Common myeloid progenitor, CD34-positive (primary cell): ENCODE data around the gene CDH4.

Experiments
- CTCF ChIA-PET: fragments of 350-600 bp; sonication (Branson Sonifier 250); formaldehyde crosslinking; loops from one replicate; lab custom pipeline; 2021; ENCODE audit warnings: antibody characterized with exemption; lab: Charles Lee
- POLR2A ChIA-PET: fragments of 350-600 bp; sonication (Branson Sonifier 250); formaldehyde crosslinking; loops from one replicate; lab custom pipeline; 2021; ENCODE audit warnings: antibody characterized with exemption; lab: Charles Lee
- DNase-seq, 3 donors: peaks; one replicate each; pipeline versions ENCODE4 v3.0.0 to v3.0.0-alpha.2; 2013
- H3K27ac ChIP-seq, 2 experiments: 1 replicate in 1 of 2; 2 replicates in 1 of 2; pipeline ENCODE4 v1.7.0; 2013; ENCODE audit warnings: inconsistent platforms in 2 of 2, low read length in 2 of 2, mild to moderate bottlenecking in 2 of 2, low read depth in 1 of 2, moderate library complexity in 1 of 2; ENCODE audit not compliant: severe bottlenecking in 2 of 2, insufficient read depth in 1 of 2, poor library complexity in 1 of 2
- H3K27me3 ChIP-seq, 5 experiments: replicated peaks in 2 of 5; 1 replicate in 3 of 5; 2 replicates in 2 of 5; pipeline versions ENCODE4 v1.6.1 to v1.7.0; 2013; ENCODE audit warnings: low read length in 4 of 5, mild to moderate bottlenecking in 2 of 5, moderate library complexity in 2 of 5, inconsistent platforms in 1 of 5; ENCODE audit not compliant: insufficient read depth in 5 of 5, control insufficient read depth in 4 of 5
- H3K36me3 ChIP-seq, 4 experiments: 1 replicate in 2 of 4; 2 replicates in 2 of 4; pipeline versions ENCODE4 v1.6.1 to v1.7.0; 2013; ENCODE audit warnings: low read length in 3 of 4, control low read depth in 1 of 4, mild to moderate bottlenecking in 1 of 4; ENCODE audit not compliant: control insufficient read depth in 4 of 4, insufficient read depth in 4 of 4
- H3K4me1 ChIP-seq, 4 experiments: 1 replicate in 3 of 4; 2 replicates in 1 of 4; pipeline versions ENCODE4 v1.6.1 to v1.7.1; 2013; ENCODE audit warnings: low read length in 3 of 4, mild to moderate bottlenecking in 3 of 4, control low read depth in 1 of 4, inconsistent platforms in 1 of 4, moderate library complexity in 1 of 4; ENCODE audit not compliant: control insufficient read depth in 4 of 4, insufficient read depth in 4 of 4; ENCODE audit errors: control extremely low read depth in 1 of 4
- H3K4me3 ChIP-seq, 7 experiments: 1 replicate in 4 of 7; 2 replicates in 3 of 7; pipeline versions ENCODE4 v1.5.1 to v1.7.0; 2013; ENCODE audit warnings: mild to moderate bottlenecking in 7 of 7, low read length in 6 of 7, moderate library complexity in 6 of 7, inconsistent platforms in 2 of 7, low read depth in 2 of 7, control low read depth in 1 of 7; ENCODE audit not compliant: insufficient read depth in 4 of 7, control insufficient read depth in 1 of 7; ENCODE audit errors: extremely low read depth in 1 of 7
- H3K9me3 ChIP-seq, 5 experiments: 1 replicate in 4 of 5; 2 replicates in 1 of 5; pipeline versions ENCODE4 v1.6.1 to v1.7.1; 2013; ENCODE audit warnings: low read length in 4 of 5, mild to moderate bottlenecking in 2 of 5, inconsistent platforms in 1 of 5, low read depth in 1 of 5, moderate library complexity in 1 of 5; ENCODE audit not compliant: control insufficient read depth in 4 of 5, insufficient read depth in 2 of 5; ENCODE audit errors: control extremely low read depth in 1 of 5
- WGBS: methylation state at CpG from one replicate; pipeline ENCODE4 v1.1.5; 2013; ENCODE audit not compliant: insufficient coverage; 5-methylcytosine and 5-hydroxymethylcytosine counted together

The CDH4 gene

GRCh38 chr20:61762167-61762710, 510.2 kb downstream of the CDH4 start:
- no peak overlapping the region for H3K4me3 ChIP-seq
- peaks cover 0 to 9% (median 0%) of the 10 kb centered on the region in 5 experiments for H3K9me3 ChIP-seq
- ChIA-PET CTCF (interaction anchor here (1.3 kb wide), 1 partner anchor 8 kb away, joined by 3 read pairs; no protein-coding TSS in a partner anchor), POLR2A (no interaction called here)
- no peaks in the 10 kb centered on the region for H3K27me3 ChIP-seq
- no peak overlapping the region for H3K27ac ChIP-seq
- WGBS, result 95% methylated on average over 7 of the region's 7 CpGs
- no peaks in the 10 kb centered on the region for H3K4me1 ChIP-seq
- no peaks in the 10 kb centered on the region for H3K36me3 ChIP-seq
- DNase-seq, result no peak

- DNase-seq, result no peak
- no peaks in the 10 kb centered on the region for H3K27me3 ChIP-seq
- H3K36me3 ChIP-seq, result no peaks in the 10 kb centered on the region
- H3K27ac ChIP-seq, result no peak overlapping the region
- CTCF ChIA-PET, result interaction anchor here (1.3 kb wide), 1 partner anchor 9 kb away, joined by 3 read pairs; no protein-coding TSS in a partner anchor
- H3K4me1 ChIP-seq, result no peaks in the 10 kb centered on the region
- no peak overlapping the region for H3K4me3 ChIP-seq
- peaks cover 0 to 4% (median 0%) of the 10 kb centered on the region in 5 experiments for H3K9me3 ChIP-seq
- WGBS, result 95% methylated on average over 19 of the region's 20 CpGs
- POLR2A ChIA-PET, result no interaction called here
Observed at GRCh38 chr20:61762886-61763739, 511.1 kb downstream of the CDH4 start.

GRCh38 chr20:61763740-61764400, 511.8 kb downstream of the CDH4 start:
- 87% methylated on average over 7 of the region's 18 CpGs for WGBS
- no peak for DNase-seq
- Histone ChIP-seq H3K4me1 (no peaks in the 10 kb centered on the region), H3K27ac (no peak overlapping the region), H3K4me3 (no peak overlapping the region), H3K9me3 (peaks cover 0 to 4% (median 0%) of the 10 kb centered on the region in 5 experiments), H3K27me3 (peaks cover 0 to 1% (median 0%) of the 10 kb centered on the region in 5 experiments), H3K36me3 (no peaks in the 10 kb centered on the region)
- CTCF ChIA-PET, result no interaction called here
- POLR2A ChIA-PET, result no interaction called here

DNA sequence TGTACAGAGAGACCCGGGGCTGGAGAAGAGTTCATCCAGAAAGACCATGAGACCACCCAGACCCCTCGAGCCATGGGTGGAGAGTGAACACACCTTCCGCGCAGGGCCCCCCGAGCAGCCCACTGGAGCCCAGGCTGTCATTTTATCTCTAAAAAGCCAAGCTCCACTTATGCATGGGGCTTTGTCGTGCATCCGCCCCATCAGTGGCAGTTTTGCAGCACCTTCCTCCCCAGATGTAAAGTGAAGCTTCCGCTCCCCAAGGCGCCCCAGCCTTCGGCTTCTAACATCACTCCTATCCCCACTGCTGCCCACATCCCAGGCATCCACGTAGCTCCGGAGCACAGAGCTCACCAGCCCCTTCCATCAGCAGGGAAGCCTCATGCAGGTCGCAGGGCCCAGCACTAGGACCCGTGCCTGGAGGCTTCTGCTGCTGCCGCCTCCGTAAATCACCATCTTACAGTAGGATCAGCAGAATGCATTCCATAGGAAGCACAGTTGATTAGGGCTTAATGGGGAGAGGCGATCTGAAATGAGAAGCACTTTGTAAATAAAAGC, 512.5 kb downstream of the CDH4 start:
- Histone ChIP-seq H3K9me3 (peaks cover 0 to 4% (median 0%) of the 10 kb centered on the region in 5 experiments), H3K36me3 (no peaks in the 10 kb centered on the region), H3K27me3 (peaks cover 0 to 3% (median 0%) of the 10 kb centered on the region in 5 experiments), H3K4me1 (no peaks in the 10 kb centered on the region), H3K4me3 (no peak overlapping the region), H3K27ac (no peak overlapping the region)
- DNase-seq, result no peak
- ChIA-PET POLR2A (no interaction called here), CTCF (no interaction called here)
- 90% methylated on average over 10 of the region's 17 CpGs for WGBS

GRCh38 chr20:61765081-61765870, 513.2 kb downstream of the CDH4 start:
- Histone ChIP-seq H3K27ac (no peak overlapping the region), H3K36me3 (no peaks in the 10 kb centered on the region), H3K4me3 (no peak overlapping the region), H3K27me3 (peaks cover 0 to 3% (median 0%) of the 10 kb centered on the region in 5 experiments), H3K4me1 (no peaks in the 10 kb centered on the region), H3K9me3 (peaks cover 0 to 4% (median 0%) of the 10 kb centered on the region in 5 experiments)
- DNase-seq, result no peak
- CTCF ChIA-PET, result no interaction called here
- 91% methylated on average over 12 of the region's 16 CpGs for WGBS
- POLR2A ChIA-PET, result no interaction called here

DNA sequence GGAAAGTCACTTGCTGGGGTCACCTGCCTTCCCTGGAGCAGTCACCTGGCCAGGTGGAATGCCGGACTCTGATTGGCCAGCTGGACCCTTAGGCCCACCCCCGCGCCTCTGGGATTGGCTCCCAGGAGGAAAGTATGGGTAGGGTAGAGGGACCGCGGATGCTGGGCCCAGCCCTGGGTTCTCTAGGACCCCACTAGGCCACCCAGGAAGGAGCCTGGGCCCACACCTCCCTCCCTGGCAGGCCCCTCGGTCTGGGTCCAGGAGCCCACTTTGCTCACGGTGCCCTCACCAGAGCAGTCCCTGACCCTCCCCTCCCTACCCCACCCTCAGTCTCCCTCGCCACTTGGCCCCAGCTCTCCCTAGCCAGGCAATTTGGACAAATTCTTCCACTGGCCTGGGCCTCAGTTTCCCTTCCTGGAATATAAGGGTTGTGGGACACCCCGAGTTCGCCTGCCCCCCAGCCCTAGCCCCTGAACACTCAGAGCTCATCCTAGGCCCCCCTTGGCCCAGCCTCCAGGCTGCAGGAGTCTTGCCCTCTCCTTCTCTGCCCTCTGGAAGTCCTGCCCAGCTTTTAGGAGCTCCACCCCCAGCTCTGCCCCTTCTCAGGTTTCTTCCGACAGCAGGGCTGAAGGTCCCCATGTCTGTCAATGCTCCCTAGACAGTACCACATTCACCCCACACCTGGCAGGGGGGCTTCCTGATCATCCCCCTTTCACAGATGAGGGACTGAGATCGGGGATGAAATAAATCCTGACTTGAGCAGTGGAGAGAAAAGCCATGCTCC, 514.0 kb downstream of the CDH4 start:
- no peak overlapping the region for H3K27ac ChIP-seq
- no peak for DNase-seq
- H3K9me3 ChIP-seq, result peaks cover 0 to 4% (median 0%) of the 10 kb centered on the region in 5 experiments
- H3K4me1 ChIP-seq, result no peaks in the 10 kb centered on the region
- WGBS, result 87% methylated on average over 7 of the region's 12 CpGs
- CTCF ChIA-PET, result no interaction called here
- peaks cover 0 to 3% (median 0%) of the 10 kb centered on the region in 5 experiments for H3K27me3 ChIP-seq
- H3K36me3 ChIP-seq, result no peaks in the 10 kb centered on the region
- H3K4me3 ChIP-seq, result no peak overlapping the region
- POLR2A ChIA-PET, result no interaction called here
